Left lung (tissue), 10 donors: Measurements from ENCODE around the gene OSBPL2. TPM values are rescaled to one million over a fixed set of nuclear protein-coding genes. Genes with fewer than 3 reads are reported as not detected.
A peak's percentile ranks its signal among the peaks of the same experiment; 100 is the strongest.

Source experiments
- ATAC-seq: fragments of 200-7000 bp; cut with Tn5 transposase; one replicate; pipeline ENCODE4 v1.9.1; 2020; ENCODE audit warnings: moderate library complexity
- DNase-seq, 4 donors: peaks; one replicate each; pipeline ENCODE4 v3.0.0-alpha.2; 2013 to 2020
- H3K27ac ChIP-seq, 2 donors: fragments of 200-600 bp; sonication (generic) in 1 of 2; one replicate each; pipeline versions ENCODE4 v1.5.0 to v1.8.0; 2020 to 2021
- H3K27me3 ChIP-seq, 2 donors: fragments of 200-600 bp; sonication (generic) in 1 of 2; one replicate each; pipeline versions ENCODE4 v1.5.0 to v1.8.0; 2020 to 2021
- H3K36me3 ChIP-seq, 2 donors: fragments of 200-600 bp; sonication (generic) in 1 of 2; one replicate each; pipeline versions ENCODE4 v1.5.0 to v1.8.0; 2020 to 2021
- H3K4me1 ChIP-seq, 2 donors: fragments of 200-600 bp; one replicate each; pipeline ENCODE4 v1.8.0; 2021
- H3K4me3 ChIP-seq, 2 donors: fragments of 200-600 bp; sonication (generic) in 1 of 2; one replicate each; pipeline versions ENCODE4 v1.5.0 to v1.8.0; 2020 to 2021; ENCODE audit warnings: mild to moderate bottlenecking in 1 of 2
- H3K9me3 ChIP-seq, 2 donors: fragments of 200-600 bp; sonication (generic) in 1 of 2; one replicate each; pipeline versions ENCODE4 v1.5.0 to v1.8.0; 2020 to 2021
- CTCF ChIP-seq, 2 donors: fragments of 200-600 bp; sonication (generic) in 1 of 2; IDR thresholded peaks; one replicate each; pipeline versions ENCODE4 v1.5.0 to v1.8.0; 2021; ENCODE audit warnings: antibody characterized with exemption in 2 of 2
- intact Hi-C, 2 donors: fragments of 100-400 bp; cut with DNase I; formaldehyde crosslinking; loops; one replicate each; pipeline versions ENCODE4 v1.11.2 to v1.14.2; 2022
- polyA plus RNA-seq, 6 donors: library from polyadenylated mRNA; unstranded; fragments of 120-200 nt; gene quantifications; one replicate each; pipeline ENCODE4 v1.2.1, GENCODE V29; 2013; ENCODE audit not compliant: insufficient read length in 6 of 6
- total RNA-seq, 2 donors: library from RNA; stranded (reverse); fragmentation: NEBNext Ultra II Directional; extraction: Animal tissue kit (Norgen Biotek cat#: 25700); gene quantifications; one replicate each; pipeline ENCODE4 v1.2.1, GENCODE V29; 2021
- donor health status: DM: no; HTN: yes; CAD: no.
- donor health status: DM: no; HTN: no; CAD: no.

The OSBPL2 gene
- total and polyA plus RNA-seq, 8 donors, result 25.6 to 47.3 (median 32.4) TPM

GRCh38 chr20:62217913-62218773, 20.2 kb upstream of the OSBPL2 start:
- Histone ChIP-seq H3K4me3 (no peak overlapping the region), H3K27me3 (peaks cover 46 to 95% of the 10 kb centered on the region in 2 donors), H3K27ac (no peak overlapping the region), H3K4me1 (peaks cover 5 to 11% of the 10 kb centered on the region in 2 donors), H3K9me3 (no peaks in the 10 kb centered on the region), H3K36me3 (no peaks in the 10 kb centered on the region)
- no peak for TF ChIP-seq CTCF (IDR thresholded peaks at IDR 0.05)
- DNase-seq, result peak in 1 of 4 donors; percentile 73
- intact Hi-C loops, result no loop called here
- ATAC-seq, result no peak

DNA sequence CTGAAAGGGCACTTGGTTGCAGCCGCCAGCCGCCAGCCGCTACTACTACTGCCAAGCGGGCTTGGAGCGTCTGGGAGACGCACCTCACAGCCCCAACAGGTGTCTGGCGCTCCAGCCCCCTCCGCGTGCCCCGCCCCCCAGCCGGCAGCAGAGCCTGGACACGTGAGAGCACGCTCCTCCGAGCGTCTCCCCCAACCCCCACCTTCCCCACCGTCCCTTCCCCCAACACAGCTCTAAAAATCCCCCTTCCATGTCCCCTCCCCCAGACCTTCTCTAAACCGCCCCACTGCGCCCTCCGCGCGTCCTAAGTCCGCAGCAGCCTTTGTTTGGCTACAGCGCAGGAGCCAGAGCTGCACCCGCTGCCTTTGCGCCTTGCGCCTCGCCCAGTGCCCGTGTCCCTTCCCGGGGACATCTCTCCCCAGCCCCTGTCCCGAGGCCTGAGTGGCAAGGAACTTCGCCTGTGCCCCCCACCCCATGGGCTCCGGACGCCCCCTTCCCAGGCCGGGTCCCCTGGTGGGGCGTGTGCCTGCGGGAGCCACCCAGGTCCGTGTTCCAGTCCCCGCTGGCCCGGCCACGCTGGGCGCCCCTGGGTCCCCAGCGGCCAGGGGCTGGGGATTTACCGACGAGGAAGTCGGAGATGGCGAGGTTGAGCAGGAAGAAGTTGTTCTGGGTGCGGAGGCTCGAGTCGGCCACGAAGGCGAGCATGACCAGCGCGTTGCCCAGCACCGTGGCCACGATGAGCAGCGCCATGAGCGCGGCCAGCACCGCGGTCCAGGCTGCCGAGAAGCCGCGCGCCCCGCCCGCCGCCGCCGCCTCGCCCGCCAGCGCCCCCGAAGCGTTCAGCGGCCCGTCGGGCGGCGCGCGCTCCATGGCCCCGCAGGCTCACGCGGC, 19.0 kb upstream of the OSBPL2 start:
- Histone ChIP-seq H3K4me1 (peaks cover 5 to 11% of the 10 kb centered on the region in 2 donors), H3K4me3 (no peak overlapping the region), H3K9me3 (no peaks in the 10 kb centered on the region), H3K27ac (no peak overlapping the region), H3K27me3 (peaks cover 46 to 99% of the 10 kb centered on the region in 2 donors), H3K36me3 (no peaks in the 10 kb centered on the region)
- DNase-seq, result peak in 1 of 4 donors; percentile 72
- ATAC-seq, result no peak
- no peak for TF ChIP-seq CTCF (IDR thresholded peaks at IDR 0.05)
- intact Hi-C loops, result no loop called here

DNA sequence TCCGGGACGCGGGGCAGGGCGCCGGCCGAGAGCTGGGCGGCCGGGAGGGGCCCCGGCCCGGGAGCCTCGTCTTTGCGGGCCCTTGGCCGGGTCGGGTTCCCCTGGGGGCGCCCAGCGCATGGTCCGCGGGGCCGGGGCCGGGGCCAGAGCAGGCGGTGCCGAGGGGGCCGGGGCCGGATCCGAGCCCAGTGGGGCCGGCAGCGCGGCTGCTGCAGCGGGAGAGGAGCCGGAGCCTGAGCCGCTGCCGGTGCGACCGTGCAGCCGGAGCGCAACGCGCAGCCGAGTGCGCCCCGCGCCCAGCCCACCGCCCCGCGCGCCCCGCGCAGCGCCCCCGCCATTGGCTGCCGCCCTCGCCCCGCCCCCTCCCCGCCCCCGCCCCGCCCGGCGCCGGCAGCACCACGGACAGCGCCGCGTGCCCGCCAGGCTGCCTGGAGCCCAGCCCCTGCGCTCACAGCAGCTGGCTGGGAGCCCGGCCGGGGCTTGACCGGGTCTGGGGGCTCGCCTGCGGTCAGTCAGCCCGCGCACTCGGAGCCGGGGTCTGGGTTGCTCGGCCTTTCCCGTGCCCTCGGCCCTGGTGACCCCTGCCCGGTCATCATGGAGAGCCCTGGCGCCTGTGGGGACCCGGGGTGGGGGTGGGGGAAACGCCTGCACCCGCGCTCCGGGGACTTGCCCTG, 18.2 kb upstream of the OSBPL2 start, which contains the start of gene HRH3:
Gene HRH3 (minus strand): TSS at position 287 of the 674 bp plus-strand sequence. CDS start 308 bp downstream, outside the sequence.
- Histone ChIP-seq H3K27ac (no peak within 1 kb of the TSS), H3K4me1 (peaks cover 5 to 11% of the 10 kb centered on the region in 2 donors), H3K27me3 (peaks cover 46 to 99% of the 10 kb centered on the region in 2 donors), H3K4me3 (peak within 1 kb of the TSS in 1 of 2 donors; percentile 16), H3K36me3 (no peaks in the 10 kb centered on the region), H3K9me3 (no peaks in the 10 kb centered on the region)
- intact Hi-C loops, result no loop called here
- DNase-seq (peak in 3 of 4 donors; percentile 54 to 83 (median 64)), ATAC-seq (peak; percentile 84)
- TF ChIP-seq CTCF (IDR thresholded peaks at IDR 0.05), result no peak

DNA sequence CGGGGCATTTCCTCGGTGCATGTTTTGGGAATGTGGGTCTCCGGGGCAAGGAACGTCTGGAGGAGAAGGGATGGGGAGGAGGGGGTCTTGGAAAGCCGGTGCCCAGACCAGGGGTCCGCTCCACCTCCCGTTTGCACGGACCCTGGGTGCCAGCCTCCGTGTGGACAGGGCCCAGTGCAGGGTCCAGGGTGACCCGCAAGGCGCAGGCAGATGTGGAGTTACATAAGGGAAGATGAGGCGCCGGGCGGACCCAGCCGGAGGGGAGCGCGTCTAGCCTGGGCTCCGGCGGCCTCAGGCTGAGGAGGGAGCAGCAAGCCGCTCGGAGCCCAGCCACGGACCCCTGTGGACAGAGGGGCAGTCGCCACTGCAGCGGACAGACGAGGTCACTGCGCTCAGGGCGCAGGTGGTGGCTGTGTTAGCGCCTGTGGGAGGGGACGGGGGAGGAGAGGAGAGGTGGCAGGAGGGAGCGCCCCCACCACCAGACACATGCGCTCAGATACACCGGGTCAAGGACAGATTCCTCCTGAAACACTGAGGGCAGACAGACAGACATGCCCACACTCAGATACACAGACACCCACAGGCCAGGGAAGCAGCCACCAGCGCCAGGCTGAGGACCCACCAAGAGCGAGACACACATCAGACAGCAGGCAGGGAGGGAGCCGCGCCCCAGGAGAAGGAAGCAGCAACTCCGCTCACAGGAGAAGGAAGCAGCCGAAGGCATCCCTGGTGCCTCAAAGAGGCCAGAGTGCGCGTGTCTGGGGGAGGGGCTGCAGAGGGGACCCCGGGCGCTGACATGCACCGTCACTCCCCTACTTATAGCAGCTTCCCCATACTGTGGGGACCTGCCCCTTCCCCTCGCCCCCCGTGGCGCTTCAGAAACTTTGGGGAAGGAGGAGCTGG, 17.4 kb upstream of the OSBPL2 start:
- Histone ChIP-seq H3K36me3 (no peaks in the 10 kb centered on the region), H3K27me3 (peaks cover 46 to 99% of the 10 kb centered on the region in 2 donors)
- peak in 1 of 4 donors; percentile 74 for DNase-seq

More for the DNA sequence above, 17.4 kb upstream of the OSBPL2 start:
- H3K4me3 ChIP-seq, result no peak overlapping the region
- no peak for ATAC-seq
- H3K4me1 ChIP-seq, result peaks cover 5 to 11% of the 10 kb centered on the region in 2 donors
- H3K27ac ChIP-seq, result no peak overlapping the region
- H3K9me3 ChIP-seq, result no peaks in the 10 kb centered on the region
- TF ChIP-seq CTCF (IDR thresholded peaks at IDR 0.05), result no peak
- intact Hi-C loops, result no loop called here
